Activated T-cell treated with anti-CD3 and anti-CD28 coated beads, Interleukin-2, amount 50 U/mL, for 4 hours (primary cell): ENCODE data around the gene PIGM. TPM values are rescaled to one million over a fixed set of nuclear protein-coding genes. Genes with fewer than 3 reads are reported as not detected.

Source experiments
- ATAC-seq, 2 donors: fragments of 200-7000 bp; cut with Tn5 transposase; one replicate each; pipeline ENCODE4 v1.10.0; 2021
- DNase-seq: peaks from one replicate; pipeline ENCODE4 v3.0.0-alpha.2; 2020
- H3K27me3 Mint-ChIP-seq: one replicate; pipeline ENCODE4 v1.8.0; 2021; ENCODE audit warnings: low read depth, mixed read lengths
- H3K36me3 Mint-ChIP-seq: one replicate; pipeline ENCODE4 v1.8.0; 2022; ENCODE audit warnings: mixed read lengths; ENCODE audit not compliant: insufficient read depth
- H3K4me1 Mint-ChIP-seq: one replicate; pipeline ENCODE4 v1.8.0; 2021; ENCODE audit warnings: low read depth, mixed read lengths
- H3K4me3 Mint-ChIP-seq: one replicate; pipeline ENCODE4 v1.8.0; 2021; ENCODE audit warnings: mild to moderate bottlenecking, moderate library complexity, mixed read lengths
- H3K9me3 Mint-ChIP-seq: one replicate; pipeline ENCODE4 v1.8.0; 2021; ENCODE audit warnings: mixed read lengths
- total RNA-seq, 3 donors: library from RNA; stranded (reverse); gene quantifications; one replicate each; pipeline ENCODE4 v1.2.1, GENCODE V29; 2021

PIGM gene
- total RNA-seq, 3 donors from 2014 or later: 4.1 to 5.7 (median 4.5) TPM

GRCh38 chr1:159980076-159980475, 51.7 kb downstream of the PIGM start:
- Mint-ChIP-seq H3K4me3 (no peak overlapping the region), H3K36me3 (no peaks in the 10 kb centered on the region)
- ATAC-seq: no peak

GRCh38 chr1:159979257-159979656, 52.5 kb downstream of the PIGM start:
- Mint-ChIP-seq H3K4me1 (no peaks in the 10 kb centered on the region), H3K9me3 (no peaks in the 10 kb centered on the region), H3K4me3 (no peak overlapping the region), H3K27me3 (peaks cover 25% of the 10 kb centered on the region), H3K36me3 (no peaks in the 10 kb centered on the region)
- no peak for DNase-seq
- no peak for ATAC-seq

More at GRCh38 chr1:159980076-159980475, 51.7 kb downstream of the PIGM start:
- peaks cover 28% of the 10 kb centered on the region for H3K27me3 Mint-ChIP-seq
- DNase-seq: no peak
- H3K9me3 Mint-ChIP-seq: no peaks in the 10 kb centered on the region
- no peaks in the 10 kb centered on the region for H3K4me1 Mint-ChIP-seq

GRCh38 chr1:159978107-159978398, 53.7 kb downstream of the PIGM start:
- H3K4me1 Mint-ChIP-seq: no peaks in the 10 kb centered on the region
- no peaks in the 10 kb centered on the region for H3K9me3 Mint-ChIP-seq
- H3K36me3 Mint-ChIP-seq: no peaks in the 10 kb centered on the region
- peaks cover 21% of the 10 kb centered on the region for H3K27me3 Mint-ChIP-seq
- ATAC-seq (no peak), DNase-seq (no peak)
- no peak overlapping the region for H3K4me3 Mint-ChIP-seq

- Mint-ChIP-seq H3K27me3 (peaks cover 21% of the 10 kb centered on the region), H3K9me3 (no peaks in the 10 kb centered on the region), H3K4me1 (no peaks in the 10 kb centered on the region), H3K36me3 (no peaks in the 10 kb centered on the region), H3K4me3 (no peak overlapping the region)
- DNase-seq (no peak), ATAC-seq (no peak)
These were observed 54.3 kb downstream of the PIGM start for GRCh38 chr1:159977364-159978106.

Other genes with a start within 250 kb of the PIGM start
- under 1 TPM in 1 of 3 donors, not detected in 2; 0.41 TPM for gene FCRL6, start 229.6 kb downstream of the PIGM start, total RNA-seq
- gene SLAMF8, start 205.1 kb downstream of the PIGM start, total RNA-seq: 1 to 10 TPM in 2 of 3 donors, under 1 TPM in 1; 0.98 to 1.3 (median 1.2) TPM
- not detected for gene VSIG8, start 169.3 kb downstream of the PIGM start, total RNA-seq
- 1 to 10 TPM in 1 of 3 donors, under 1 TPM in 2; 0.82 to 1.2 (median 0.82) TPM for gene CFAP45, start 131.8 kb downstream of the PIGM start, total RNA-seq
- 100 to 1,000 TPM; 338 to 362 (median 353) TPM for gene TAGLN2, start 106.5 kb downstream of the PIGM start, total RNA-seq
- under 1 TPM; 0.11 to 0.20 (median 0.16) TPM for gene IGSF9, start 86.4 kb downstream of the PIGM start, total RNA-seq
- not detected for gene SLAMF9, start 77.8 kb downstream of the PIGM start, total RNA-seq
- gene KCNJ10, start 38.2 kb upstream of the PIGM start, total RNA-seq: under 1 TPM in 1 of 3 donors, not detected in 2; 0.32 TPM
- not detected for gene KCNJ9, start 49.5 kb upstream of the PIGM start, total RNA-seq
- 10 to 100 TPM; 30.5 to 45.7 (median 43.1) TPM for gene IGSF8, start 66.6 kb upstream of the PIGM start, total RNA-seq
- not detected for gene ATP1A2, start 83.8 kb upstream of the PIGM start, total RNA-seq
- not detected for gene ATP1A4, start 119.6 kb upstream of the PIGM start, total RNA-seq
- gene CASQ1, start 158.6 kb upstream of the PIGM start, total RNA-seq: not detected
- gene PEA15, start 173.4 kb upstream of the PIGM start, total RNA-seq: 10 to 100 TPM; 83.2 to 99.6 (median 83.7) TPM
- gene DCAF8, start 230.6 kb upstream of the PIGM start, total RNA-seq: 10 to 100 TPM; 64.4 to 68.4 (median 65.0) TPM